Measurements from ENCODE around the gene PYGM. TPM values are rescaled to one million over a fixed set of nuclear protein-coding genes. Genes with fewer than 3 reads are reported as not detected.

The PYGM gene
- total RNA-seq, 6 experiments from 2014 or later: 0.11 to 0.21 (median 0.13) TPM; not detected in 2

DNA sequence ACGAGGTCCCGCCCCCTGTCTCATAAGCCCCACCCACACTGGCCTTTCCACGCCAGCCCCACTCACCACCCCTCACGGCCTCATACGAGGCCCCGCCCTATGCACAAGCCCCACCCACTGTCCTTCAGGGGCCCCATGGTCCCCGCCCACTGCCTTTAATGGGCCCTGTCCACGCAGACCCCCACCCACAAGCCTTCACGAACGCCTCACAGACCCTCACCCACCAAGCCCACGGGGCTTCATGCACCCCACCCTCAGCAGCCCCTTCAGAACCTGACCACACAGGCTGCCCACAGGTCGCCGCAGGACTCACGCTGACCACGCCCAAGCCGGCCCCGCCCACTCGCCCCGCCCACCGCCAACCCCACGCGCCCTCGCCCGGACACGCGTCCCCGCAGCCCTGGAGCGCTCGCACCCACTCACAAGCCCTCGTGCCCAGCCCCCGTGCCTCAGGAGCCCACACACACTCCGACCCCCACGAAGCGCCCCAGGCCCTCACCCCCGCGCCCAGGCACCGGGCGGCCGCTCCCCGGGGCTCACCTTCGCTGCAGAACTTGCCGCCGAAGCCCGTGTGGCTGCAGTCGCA, 47.3 kb downstream of the PYGM start:
- peaks cover 54% of the 10 kb centered on the region for H3K27me3 Mint-ChIP-seq (ENCODE audit: insufficient read depth)
- H3K4me3 Mint-ChIP-seq: no peak overlapping the region

DNA sequence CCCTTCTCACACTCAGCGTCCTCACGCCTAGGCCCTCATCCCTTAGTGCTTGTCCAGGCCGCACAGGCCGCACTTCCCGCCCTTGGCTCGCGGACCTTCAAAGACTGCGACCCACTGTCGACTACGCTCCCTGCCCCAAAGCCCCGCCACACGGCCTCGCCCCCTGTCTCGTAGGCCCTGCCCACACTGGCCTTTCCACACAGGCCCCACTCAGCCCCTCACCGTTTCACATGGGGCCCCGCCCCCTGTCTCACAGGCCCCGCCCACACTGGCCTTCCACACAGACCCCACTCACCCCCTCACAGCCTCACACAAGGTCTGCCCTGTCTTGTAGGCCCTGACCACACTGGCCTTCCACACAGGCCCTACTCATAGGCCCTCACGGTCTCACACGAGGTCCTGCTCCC, 47.8 kb downstream of the PYGM start:
- H3K4me3 Mint-ChIP-seq: no peak overlapping the region
- TF ChIP-seq, protein P1, sequence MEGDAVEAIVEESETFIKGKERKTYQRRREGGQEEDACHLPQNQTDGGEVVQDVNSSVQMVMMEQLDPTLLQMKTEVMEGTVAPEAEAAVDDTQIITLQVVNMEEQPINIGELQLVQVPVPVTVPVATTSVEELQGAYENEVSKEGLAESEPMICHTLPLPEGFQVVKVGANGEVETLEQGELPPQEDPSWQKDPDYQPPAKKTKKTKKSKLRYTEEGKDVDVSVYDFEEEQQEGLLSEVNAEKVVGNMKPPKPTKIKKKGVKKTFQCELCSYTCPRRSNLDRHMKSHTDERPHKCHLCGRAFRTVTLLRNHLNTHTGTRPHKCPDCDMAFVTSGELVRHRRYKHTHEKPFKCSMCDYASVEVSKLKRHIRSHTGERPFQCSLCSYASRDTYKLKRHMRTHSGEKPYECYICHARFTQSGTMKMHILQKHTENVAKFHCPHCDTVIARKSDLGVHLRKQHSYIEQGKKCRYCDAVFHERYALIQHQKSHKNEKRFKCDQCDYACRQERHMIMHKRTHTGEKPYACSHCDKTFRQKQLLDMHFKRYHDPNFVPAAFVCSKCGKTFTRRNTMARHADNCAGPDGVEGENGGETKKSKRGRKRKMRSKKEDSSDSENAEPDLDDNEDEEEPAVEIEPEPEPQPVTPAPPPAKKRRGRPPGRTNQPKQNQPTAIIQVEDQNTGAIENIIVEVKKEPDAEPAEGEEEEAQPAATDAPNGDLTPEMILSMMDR (IDR thresholded peaks at IDR 0.05): no peak
- H3K36me3 Mint-ChIP-seq (ENCODE audit: low read depth): no peaks in the 10 kb centered on the region
- no peaks in the 10 kb centered on the region for H3K9me3 Mint-ChIP-seq
- no peak overlapping the region for H3K27ac Mint-ChIP-seq
- peaks cover 10% of the 10 kb centered on the region for H3K4me1 Mint-ChIP-seq (ENCODE audit: low read depth)
- no peak for DNase-seq
- peaks cover 50% of the 10 kb centered on the region for H3K27me3 Mint-ChIP-seq (ENCODE audit: insufficient read depth)

More for the DNA sequence above, 47.3 kb downstream of the PYGM start:
- Mint-ChIP-seq H3K4me1 (ENCODE audit: low read depth) (peaks cover 10% of the 10 kb centered on the region), H3K36me3 (ENCODE audit: low read depth) (no peaks in the 10 kb centered on the region), H3K9me3 (no peaks in the 10 kb centered on the region), H3K27ac (no peak overlapping the region)
- no peak for DNase-seq
- TF ChIP-seq, protein P1 (IDR thresholded peaks at IDR 0.05): no peak

DNA sequence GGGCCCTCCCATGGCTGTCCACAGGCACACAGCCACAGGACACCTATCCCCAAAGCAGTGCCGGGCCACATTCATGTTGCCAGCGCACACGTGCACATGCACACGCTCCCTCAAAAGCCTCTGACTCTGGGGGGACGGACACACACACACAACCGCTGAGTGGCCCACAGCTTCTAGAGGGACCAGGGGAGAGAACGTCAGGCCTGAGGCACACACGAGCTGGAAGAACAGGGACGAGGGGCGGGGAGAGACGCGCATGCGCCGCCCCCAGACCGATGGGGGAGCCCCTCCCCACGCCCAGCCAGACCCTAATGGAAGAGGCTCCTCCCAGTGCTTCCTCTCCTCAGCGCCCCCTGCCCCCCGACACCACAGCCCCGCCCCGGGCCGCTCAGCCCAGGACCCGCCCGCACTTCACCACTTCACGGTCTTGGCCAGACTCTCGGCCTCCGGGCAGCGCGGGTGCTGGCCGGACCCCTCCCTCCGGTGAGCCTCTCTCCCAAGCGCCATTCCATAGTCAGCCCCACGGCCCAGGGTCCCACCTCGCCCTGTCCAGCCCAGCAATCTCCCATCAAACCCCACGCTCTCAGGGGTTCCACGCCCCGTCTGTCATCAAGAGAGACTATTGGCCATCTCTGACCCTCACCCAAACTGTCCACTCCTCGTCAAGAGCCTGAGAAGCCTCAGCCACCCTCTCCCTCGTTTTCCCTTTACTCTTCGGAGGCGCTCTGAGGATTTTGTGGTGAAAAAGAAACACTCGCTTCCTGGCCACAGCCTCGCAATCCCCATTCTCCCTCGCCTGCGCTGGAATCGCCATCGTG, 48.4 kb downstream of the PYGM start:
- H3K27ac Mint-ChIP-seq: no peak overlapping the region
- no peak overlapping the region for H3K4me3 Mint-ChIP-seq
- H3K36me3 Mint-ChIP-seq (ENCODE audit: low read depth): no peaks in the 10 kb centered on the region
- TF ChIP-seq, protein P1 (IDR thresholded peaks at IDR 0.05): no peak
- H3K9me3 Mint-ChIP-seq: no peaks in the 10 kb centered on the region
- DNase-seq: no peak
- H3K4me1 Mint-ChIP-seq (ENCODE audit: low read depth): peaks cover 10% of the 10 kb centered on the region
- H3K27me3 Mint-ChIP-seq (ENCODE audit: insufficient read depth): peaks cover 45% of the 10 kb centered on the region

DNA sequence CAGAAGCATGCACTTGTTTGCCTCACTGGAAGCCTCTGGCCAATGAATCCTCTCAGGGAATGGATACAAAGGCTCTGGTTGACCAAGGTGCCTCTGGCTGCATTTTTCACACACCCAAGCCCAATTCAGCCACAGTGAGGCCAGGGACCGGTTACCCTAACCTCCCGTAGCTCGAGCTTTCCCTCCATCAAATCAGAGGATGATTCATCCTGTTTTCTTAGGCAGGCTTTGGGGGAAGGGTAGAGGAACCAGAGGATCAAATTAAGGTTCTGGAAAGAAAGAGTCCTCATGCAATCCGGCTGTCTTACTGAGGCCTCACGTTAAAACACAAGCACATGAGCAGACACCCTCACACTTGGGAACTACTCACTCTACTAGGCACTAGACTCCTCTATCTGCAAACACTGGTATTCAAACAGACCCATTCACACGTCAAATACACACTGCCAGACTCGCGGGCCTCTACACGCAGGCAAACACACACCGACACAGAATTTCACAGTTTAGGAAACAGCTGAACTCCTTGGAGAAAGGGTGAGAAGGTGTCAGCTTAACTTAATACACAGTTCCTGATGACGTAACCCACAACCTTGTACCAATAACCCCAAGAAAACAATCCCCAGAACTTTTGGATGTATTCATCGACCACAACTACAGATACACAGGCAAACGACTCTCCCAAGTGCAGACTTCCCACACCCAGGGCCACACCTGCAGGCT, 49.2 kb downstream of the PYGM start:
- DNase-seq: no peak
- no peak overlapping the region for H3K4me3 Mint-ChIP-seq
- peaks cover 42% of the 10 kb centered on the region for H3K27me3 Mint-ChIP-seq (ENCODE audit: insufficient read depth)
- TF ChIP-seq, protein P1 (IDR thresholded peaks at IDR 0.05): no peak
- H3K27ac Mint-ChIP-seq: no peak overlapping the region
- H3K36me3 Mint-ChIP-seq (ENCODE audit: low read depth): no peaks in the 10 kb centered on the region
- H3K9me3 Mint-ChIP-seq: no peaks in the 10 kb centered on the region
- H3K4me1 Mint-ChIP-seq (ENCODE audit: low read depth): peaks cover 10% of the 10 kb centered on the region

DNA sequence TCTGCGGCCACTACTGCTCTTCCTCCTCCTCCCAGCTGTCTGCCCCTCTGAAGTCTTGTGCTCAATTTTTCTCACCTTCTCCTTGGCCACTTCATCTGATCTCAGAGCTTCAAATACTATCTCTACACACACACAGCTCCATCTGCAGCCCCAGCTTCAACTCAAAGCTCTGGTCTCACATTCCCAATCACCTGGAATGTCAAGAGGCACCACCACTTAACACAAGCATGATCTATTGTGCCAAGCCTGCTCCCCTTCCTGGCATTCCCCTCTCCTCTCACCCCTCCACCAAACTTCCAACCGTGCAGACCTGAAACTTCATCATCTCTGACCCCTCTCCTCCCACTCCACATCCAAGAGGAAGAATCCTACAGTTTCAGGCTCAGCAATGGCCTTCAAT, 54.3 kb downstream of the PYGM start:
- H3K9me3 Mint-ChIP-seq: no peaks in the 10 kb centered on the region
- DNase-seq: no peak
- H3K27ac Mint-ChIP-seq: no peak overlapping the region
- no peaks in the 10 kb centered on the region for H3K36me3 Mint-ChIP-seq (ENCODE audit: low read depth)
- H3K4me1 Mint-ChIP-seq (ENCODE audit: low read depth): peaks cover 4% of the 10 kb centered on the region
- no peak overlapping the region for H3K4me3 Mint-ChIP-seq
- TF ChIP-seq, protein P1 (IDR thresholded peaks at IDR 0.05): no peak
- peaks cover 34% of the 10 kb centered on the region for H3K27me3 Mint-ChIP-seq (ENCODE audit: insufficient read depth)

All from HFFc6 (cell line).